ENCODE results near the gene DIP2C. TPM values are rescaled to one million over a fixed set of nuclear protein-coding genes. Genes with fewer than 3 reads are reported as not detected.
A peak's percentile ranks its signal among the peaks of the same experiment; 100 is the strongest.

DIP2C gene
- total RNA-seq, 4 donors from 2014 or later = 8.4 to 22.7 (median 16.8) TPM

DNA sequence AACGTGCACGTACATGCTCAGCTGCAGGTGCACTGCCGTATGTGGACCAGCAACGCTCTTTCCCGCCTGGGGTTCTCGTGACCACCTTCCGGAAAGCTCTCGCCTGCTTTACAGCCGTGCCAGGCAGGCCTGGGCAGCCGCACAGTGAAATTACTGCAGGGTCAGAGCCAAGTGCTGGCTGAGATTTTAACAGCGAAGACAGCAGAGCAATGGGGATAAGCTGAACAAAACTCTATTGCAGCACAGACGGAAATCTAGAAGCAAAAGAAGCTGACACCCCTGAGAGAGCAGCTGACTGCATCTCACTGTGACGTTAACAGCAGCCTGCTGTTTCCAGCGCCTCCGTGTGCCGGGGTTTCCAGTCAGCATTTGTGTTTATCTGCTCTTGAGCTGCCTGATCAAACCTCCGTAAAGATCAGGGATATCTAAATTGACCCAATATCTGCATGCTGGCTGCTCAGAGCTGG, 179.0 kb downstream of the DIP2C start:
- Histone ChIP-seq H3K36me3 (no peaks in the 10 kb centered on the region), H3K9me3 (no peaks in the 10 kb centered on the region), H3K4me1 (peaks cover 0 to 34% (median 0%) of the 10 kb centered on the region in 4 donors), H3K4me3 (no peak overlapping the region), H3K27me3 (no peaks in the 10 kb centered on the region), H3K27ac (peak overlapping the region in 1 of 4 donors; percentile 60)
- no peak for TF ChIP-seq POLR2A (IDR thresholded peaks at IDR 0.05)
- TF ChIP-seq, protein P1, sequence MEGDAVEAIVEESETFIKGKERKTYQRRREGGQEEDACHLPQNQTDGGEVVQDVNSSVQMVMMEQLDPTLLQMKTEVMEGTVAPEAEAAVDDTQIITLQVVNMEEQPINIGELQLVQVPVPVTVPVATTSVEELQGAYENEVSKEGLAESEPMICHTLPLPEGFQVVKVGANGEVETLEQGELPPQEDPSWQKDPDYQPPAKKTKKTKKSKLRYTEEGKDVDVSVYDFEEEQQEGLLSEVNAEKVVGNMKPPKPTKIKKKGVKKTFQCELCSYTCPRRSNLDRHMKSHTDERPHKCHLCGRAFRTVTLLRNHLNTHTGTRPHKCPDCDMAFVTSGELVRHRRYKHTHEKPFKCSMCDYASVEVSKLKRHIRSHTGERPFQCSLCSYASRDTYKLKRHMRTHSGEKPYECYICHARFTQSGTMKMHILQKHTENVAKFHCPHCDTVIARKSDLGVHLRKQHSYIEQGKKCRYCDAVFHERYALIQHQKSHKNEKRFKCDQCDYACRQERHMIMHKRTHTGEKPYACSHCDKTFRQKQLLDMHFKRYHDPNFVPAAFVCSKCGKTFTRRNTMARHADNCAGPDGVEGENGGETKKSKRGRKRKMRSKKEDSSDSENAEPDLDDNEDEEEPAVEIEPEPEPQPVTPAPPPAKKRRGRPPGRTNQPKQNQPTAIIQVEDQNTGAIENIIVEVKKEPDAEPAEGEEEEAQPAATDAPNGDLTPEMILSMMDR (IDR thresholded peaks at IDR 0.05) = no peak
- DNase-seq = peak in 1 of 3 donors; percentile 34

DNA sequence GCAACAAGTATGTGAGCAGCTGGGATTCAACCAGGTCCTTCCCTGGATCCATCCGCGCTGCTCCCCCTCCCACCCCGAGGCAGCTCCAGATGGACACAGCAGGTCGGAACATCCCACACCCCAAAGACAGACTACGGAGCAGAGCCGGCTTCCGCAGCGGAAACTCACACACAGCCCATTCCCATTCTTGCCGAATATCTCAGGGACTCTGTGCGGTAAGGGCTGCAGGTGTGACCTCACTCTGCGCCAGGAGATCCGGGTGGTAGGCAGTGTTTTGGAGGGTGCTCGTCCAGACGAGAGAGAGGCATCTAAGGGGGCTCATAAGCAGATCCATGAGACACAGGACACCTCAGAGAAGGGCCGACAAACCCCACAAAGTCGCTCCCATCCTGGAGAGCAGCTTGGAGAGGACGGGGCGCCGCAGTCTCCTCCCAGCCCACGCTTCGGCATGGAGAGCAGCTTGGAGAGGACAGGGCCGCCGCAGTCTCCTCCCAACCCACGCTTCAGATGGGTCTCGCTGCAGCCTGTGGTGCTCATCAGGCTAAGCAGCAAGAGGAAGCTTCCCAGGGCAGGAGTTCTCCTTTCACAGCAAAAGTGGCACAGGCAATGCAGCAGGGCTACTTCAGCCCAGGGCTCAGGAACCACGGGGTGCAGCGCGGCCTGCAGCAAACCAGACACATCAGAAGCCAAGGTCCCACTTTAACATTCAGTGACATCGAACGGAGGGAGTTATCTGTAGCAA, 179.9 kb downstream of the DIP2C start:
- peaks cover 0 to 31% (median 0%) of the 10 kb centered on the region in 4 donors for H3K4me1 ChIP-seq
- no peak for TF ChIP-seq POLR2A (IDR thresholded peaks at IDR 0.05)
- TF ChIP-seq, protein P1 (IDR thresholded peaks at IDR 0.05) = no peak
- DNase-seq = peak in 1 of 3 donors; percentile 36
- H3K36me3 ChIP-seq = no peaks in the 10 kb centered on the region
- no peaks in the 10 kb centered on the region for H3K9me3 ChIP-seq
- no peak overlapping the region for H3K4me3 ChIP-seq
- H3K27me3 ChIP-seq = no peaks in the 10 kb centered on the region
- H3K27ac ChIP-seq = peak overlapping the region in 1 of 4 donors; percentile 60

DNA sequence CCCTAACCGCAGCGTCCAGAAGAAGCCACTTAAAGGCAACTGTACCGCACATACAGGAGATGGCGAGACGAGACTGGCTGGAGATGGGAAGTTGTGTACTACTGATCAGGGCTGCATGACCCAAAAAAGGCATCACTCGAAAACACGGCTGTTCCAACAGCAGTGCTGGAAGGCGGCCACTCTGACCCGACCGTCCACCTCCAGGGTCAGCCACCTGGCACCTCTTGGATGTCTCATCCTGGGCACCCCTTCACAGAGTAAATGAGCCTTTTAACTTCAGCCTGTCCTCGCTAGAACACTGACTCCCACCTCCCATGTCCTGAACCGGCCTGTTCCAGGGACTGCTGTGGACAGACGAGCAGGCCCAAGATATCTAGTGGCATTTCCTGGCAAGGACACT, 180.7 kb downstream of the DIP2C start:
- no peak overlapping the region for H3K27ac ChIP-seq
- TF ChIP-seq, protein P1 (IDR thresholded peaks at IDR 0.05) = no peak
- no peak for TF ChIP-seq POLR2A (IDR thresholded peaks at IDR 0.05)
- peak in 1 of 3 donors; percentile 24 for DNase-seq
- no peaks in the 10 kb centered on the region for H3K27me3 ChIP-seq
- H3K9me3 ChIP-seq = no peaks in the 10 kb centered on the region
- no peaks in the 10 kb centered on the region for H3K36me3 ChIP-seq
- no peak overlapping the region for H3K4me3 ChIP-seq
- peaks cover 0 to 23% (median 0%) of the 10 kb centered on the region in 4 donors for H3K4me1 ChIP-seq

DNA sequence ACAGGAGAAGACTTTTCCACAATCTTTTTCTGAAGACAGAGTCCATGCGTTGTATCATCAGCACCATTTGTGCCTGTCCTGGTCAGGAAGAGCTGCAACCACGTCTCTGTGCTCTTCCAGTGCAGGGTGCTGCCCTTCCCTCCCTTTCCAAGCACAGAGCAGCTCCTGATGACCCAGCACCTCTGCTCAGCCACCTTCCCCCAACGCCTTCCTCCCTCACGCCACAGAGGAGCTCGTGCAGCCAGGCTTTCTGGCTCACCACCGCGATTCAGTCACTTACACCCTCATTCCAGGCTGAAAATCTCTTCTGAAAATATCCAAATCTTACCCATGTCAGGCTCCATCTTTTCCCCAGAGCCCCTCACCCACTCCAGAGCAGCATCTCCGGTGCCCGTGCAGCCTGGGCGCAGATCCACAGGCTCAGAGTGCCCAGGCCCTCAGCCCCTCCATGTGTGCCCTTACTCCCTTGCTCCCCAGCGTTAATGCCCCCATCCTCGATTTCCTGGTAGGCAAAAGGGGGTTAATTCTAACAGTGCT, 181.5 kb downstream of the DIP2C start:
- Histone ChIP-seq H3K27me3 (no peaks in the 10 kb centered on the region), H3K9me3 (no peaks in the 10 kb centered on the region), H3K36me3 (no peaks in the 10 kb centered on the region), H3K4me3 (no peak overlapping the region), H3K4me1 (peaks cover 0 to 22% (median 0%) of the 10 kb centered on the region in 4 donors), H3K27ac (no peak overlapping the region)
- no peak for TF ChIP-seq POLR2A (IDR thresholded peaks at IDR 0.05)
- TF ChIP-seq, protein P1 (IDR thresholded peaks at IDR 0.05) = no peak
- peak in 1 of 3 donors; percentile 27 for DNase-seq

DNA sequence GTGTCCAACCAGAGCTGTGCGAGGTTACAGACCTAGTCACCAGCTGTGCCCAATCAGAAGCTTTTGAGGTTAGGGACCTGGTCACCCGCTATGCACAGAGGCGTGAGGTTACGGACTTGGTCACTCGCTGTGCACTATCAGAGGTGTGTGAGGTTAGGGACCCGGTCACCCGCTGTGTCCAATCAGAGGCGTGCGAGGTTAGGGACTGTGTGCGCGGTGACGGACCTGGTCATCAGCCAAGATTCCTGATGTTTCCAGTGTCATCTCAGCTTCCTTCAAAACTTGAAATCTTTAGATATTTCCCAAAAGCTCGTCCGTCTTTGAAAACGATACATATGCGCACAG, 182.1 kb downstream of the DIP2C start:
- Histone ChIP-seq H3K27me3 (no peaks in the 10 kb centered on the region), H3K4me3 (no peak overlapping the region), H3K9me3 (no peaks in the 10 kb centered on the region), H3K27ac (no peak overlapping the region), H3K36me3 (no peaks in the 10 kb centered on the region), H3K4me1 (peaks cover 0 to 22% (median 0%) of the 10 kb centered on the region in 4 donors)
- no peak for TF ChIP-seq POLR2A (IDR thresholded peaks at IDR 0.05)
- TF ChIP-seq, protein P1 (IDR thresholded peaks at IDR 0.05) = no peak
- DNase-seq = no peak
